Left lobe of liver (tissue), 2 donors: Measurements from ENCODE around the gene ARID3A. TPM values are rescaled to one million over a fixed set of nuclear protein-coding genes. Genes with fewer than 3 reads are reported as not detected.

Source experiments
- ATAC-seq: fragments of 200-7000 bp; cut with Tn5 transposase; one replicate; pipeline ENCODE4 v1.9.1; 2020; ENCODE audit warnings: mild to moderate bottlenecking, moderate library complexity
- DNase-seq: peaks from one replicate; pipeline ENCODE4 v3.0.0-alpha.2; 2020; ENCODE audit warnings: low spot score
- total RNA-seq: library from RNA; stranded (reverse); gene quantifications from one replicate; pipeline ENCODE4 v1.2.1, GENCODE V29; 2021
- donor health status: DM: no; HTN: no; CAD: no; lungs with moderate emphysema.
- donor health status: DM: no; HTN: yes; CAD: no.

ARID3A gene
- total RNA-seq, 1 donor from 2014 or later = 3.6 TPM

- ATAC-seq (no peak), DNase-seq (no peak)
Observed at GRCh38 chr19:907183-907853, 18.5 kb upstream of the ARID3A start.

- ATAC-seq = no peak
- no peak for DNase-seq
Observed at GRCh38 chr19:911197-912033, 14.4 kb upstream of the ARID3A start.

DNA sequence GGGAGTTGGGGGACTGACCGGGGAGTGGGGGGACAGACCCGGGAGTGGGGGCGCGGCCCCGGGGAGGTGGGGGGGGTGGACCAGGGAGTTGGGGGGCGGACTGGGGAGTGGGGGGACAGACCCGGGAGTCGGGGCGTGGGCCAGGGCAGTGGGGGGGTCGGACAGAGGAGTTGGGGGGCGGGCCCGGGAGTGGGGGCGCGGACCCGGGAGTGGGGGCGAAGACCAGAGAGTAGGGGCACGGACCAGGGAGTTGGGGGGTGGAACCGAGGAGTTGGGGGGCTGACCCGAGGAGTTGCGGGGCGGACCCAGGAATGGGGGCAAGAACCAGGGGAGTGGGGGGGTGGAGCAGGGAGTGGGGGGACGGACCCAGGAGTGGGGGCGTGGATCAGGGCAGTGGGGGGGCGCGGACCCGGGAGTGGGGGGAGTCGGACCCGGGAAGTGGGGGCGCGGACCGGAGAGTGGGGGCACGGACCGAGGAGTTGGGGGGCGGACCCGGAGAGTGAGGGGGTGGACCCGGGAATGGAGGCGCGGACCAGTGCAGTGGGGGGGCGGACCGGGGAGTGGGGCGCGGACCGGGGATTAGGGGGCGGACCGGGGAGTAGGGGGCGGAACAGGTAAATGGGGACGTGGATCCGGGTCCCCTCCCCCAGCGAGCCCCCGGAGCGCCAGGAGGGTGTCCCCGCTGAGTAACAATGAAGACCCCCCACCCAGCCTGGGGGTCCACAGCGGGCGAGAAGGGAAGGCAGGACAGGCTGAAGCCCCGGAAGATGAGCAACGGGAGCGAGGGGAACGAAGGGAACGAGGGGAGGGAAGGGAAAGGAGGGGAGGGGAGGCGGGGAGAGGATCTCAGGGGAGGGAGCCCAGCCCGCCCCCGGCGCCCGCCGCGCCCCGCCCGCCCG is 13.4 kb upstream of the ARID3A start:
- DNase-seq = no peak
- ATAC-seq = no peak

DNA sequence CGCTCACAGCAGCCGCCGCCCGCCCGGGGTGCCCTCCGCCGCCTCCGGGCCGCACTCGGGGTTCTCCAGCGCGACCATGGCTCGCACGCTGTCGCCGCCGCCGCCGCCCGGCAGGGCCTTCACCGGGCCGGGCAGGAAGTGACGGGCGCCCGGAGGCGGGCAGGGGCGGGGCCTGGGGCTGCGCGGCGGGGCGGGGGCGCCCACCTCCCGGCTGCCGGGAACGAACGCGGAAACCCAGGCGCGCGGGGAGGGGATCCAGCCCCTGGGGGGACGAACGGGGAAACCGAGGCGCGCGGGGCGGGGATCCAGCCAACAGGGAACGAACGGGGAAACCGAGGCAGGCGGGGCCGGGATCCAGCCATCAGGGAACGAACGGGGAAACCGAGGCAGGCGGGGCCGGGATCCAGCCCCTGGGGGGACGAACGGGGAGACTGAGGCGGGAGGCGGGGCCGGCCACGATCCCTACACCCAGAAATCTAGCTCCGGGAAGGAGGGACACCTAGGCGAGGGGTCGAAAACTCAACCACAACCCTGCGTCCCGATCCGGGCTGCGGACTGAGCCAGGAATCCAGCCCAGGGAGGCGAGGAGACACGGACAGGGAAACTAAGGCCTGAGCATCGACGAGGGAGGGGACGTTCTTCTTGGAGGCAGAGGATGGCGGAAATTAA is 12.6 kb upstream of the ARID3A start, which contains the start of gene R3HDM4:
TSS of gene R3HDM4 (minus strand) at position 140 of the 669 bp plus-strand sequence. CDS start at position 78, 62 bp downstream.
- ATAC-seq (peak; percentile 95), DNase-seq (peak; percentile 84)

- DNase-seq (no peak), ATAC-seq (no peak)
Observed at GRCh38 chr19:916645-917322, 9.1 kb upstream of the ARID3A start.

DNA sequence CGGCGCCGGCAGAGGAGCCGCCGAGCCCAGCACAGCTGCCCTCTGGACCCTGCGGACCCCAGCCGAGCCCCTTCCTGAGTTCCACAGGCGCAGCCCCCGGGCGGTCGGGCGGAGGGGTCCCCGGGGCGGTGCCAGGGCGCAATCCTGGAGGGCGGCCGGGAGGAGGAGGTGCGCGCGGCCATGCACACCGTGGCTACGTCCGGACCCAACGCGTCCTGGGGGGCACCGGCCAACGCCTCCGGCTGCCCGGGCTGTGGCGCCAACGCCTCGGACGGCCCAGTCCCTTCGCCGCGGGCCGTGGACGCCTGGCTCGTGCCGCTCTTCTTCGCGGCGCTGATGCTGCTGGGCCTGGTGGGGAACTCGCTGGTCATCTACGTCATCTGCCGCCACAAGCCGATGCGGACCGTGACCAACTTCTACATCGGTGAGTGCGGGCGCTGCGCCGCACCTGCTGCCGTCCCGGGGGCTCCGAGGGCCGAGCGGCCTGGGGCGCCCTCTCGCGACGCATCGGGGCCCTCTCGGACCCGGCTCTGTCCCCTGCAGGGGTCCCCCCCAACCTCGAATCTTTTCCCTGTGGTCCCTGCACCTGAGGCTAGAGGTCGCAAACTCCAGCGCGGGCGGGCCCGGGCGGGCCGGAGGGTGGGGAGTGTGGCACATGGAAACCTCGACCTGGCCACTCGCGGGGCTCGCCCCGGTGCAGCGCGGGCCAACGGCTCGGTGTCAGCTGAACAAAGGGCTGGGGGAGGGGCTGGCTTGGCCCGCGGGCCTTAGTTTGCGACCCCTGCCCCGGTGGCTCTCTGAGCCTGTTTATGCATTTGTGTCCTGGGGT is 8.3 kb upstream of the ARID3A start, which contains the start of gene KISS1R:
TSS of gene KISS1R (plus strand) at position 11 of the 829 bp plus-strand sequence. CDS start at position 181, 170 bp downstream.
- ATAC-seq (peak; percentile 16), DNase-seq (no peak)

DNA sequence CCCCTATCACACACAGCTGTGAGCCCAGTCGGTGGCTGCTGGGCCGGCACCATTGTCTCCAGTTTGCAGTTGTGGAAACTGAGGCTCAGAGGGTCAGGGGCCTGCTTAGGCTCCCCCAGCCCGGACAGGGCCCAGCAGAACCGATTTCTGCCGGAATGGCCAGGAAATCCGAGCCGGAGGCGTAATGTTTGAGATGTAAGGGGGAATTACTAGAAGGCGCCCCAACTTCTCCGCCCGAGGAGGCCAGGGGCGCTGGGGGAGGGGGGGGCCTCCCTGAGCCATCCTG is 7.7 kb upstream of the ARID3A start:
- DNase-seq (no peak), ATAC-seq (no peak)

DNA sequence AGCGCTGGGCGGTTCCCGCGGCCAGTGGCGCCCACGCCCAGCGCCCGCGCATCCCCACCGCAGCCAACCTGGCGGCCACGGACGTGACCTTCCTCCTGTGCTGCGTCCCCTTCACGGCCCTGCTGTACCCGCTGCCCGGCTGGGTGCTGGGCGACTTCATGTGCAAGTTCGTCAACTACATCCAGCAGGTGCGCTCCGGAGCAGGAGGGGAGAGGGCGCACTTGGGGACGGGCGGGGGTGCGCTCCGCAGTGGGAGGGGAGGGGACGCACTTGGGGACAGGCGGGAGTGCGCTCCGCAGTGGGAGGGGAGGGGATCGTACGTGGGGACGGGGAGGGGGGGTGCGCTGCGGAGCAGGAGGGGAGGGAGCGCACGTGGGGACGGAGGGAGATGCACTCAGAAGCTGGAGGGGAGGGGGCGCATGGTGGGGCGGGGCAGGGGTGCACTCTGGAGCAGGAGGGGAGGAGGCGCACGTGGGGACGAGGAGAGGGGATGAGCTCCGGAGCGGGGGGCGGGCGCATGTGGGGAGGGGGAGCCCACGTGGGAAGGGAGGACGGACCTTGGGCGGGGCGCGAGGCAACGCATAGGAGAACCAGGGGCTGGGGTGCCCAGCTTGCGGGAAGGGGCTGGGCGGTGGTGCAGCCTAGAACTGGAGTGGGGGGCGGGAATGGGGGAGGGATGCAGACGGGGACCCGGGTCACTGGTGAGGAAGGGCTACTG is 7.2 kb upstream of the ARID3A start:
- DNase-seq (no peak), ATAC-seq (no peak)

DNA sequence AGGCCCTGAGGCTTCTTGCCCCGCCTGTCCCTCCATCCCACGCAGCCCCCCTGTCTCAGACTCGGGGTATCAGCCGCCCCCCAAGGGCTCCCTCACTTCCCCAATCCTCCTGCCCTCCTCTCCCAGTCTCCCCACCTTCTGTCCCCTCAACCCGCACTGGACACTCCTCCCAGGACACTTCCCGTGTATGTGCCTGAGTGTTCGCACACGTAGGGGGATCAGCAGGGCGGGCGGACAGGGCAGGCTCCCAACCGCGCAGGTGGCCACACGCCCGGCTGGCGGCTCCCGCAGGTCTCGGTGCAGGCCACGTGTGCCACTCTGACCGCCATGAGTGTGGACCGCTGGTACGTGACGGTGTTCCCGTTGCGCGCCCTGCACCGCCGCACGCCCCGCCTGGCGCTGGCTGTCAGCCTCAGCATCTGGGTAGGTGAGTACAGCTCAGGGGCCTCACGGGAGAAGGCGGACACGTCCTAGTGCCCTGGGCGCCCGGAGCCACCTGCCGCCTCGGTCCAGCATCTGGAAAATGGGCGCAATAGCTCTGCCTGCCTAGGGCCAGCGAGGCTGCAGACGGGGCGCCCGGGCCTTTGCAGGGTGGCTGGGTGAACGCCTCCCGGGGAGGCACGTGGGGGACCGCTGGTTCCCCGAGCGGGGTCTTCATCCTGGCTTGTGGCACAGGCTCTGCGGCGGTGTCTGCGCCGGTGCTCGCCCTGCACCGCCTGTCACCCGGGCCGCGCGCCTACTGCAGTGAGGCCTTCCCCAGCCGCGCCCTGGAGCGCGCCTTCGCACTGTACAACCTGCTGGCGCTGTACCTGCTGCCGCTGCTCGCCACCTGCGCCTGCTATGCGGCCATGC is 6.4 kb upstream of the ARID3A start:
- DNase-seq (no peak), ATAC-seq (no peak)

DNA sequence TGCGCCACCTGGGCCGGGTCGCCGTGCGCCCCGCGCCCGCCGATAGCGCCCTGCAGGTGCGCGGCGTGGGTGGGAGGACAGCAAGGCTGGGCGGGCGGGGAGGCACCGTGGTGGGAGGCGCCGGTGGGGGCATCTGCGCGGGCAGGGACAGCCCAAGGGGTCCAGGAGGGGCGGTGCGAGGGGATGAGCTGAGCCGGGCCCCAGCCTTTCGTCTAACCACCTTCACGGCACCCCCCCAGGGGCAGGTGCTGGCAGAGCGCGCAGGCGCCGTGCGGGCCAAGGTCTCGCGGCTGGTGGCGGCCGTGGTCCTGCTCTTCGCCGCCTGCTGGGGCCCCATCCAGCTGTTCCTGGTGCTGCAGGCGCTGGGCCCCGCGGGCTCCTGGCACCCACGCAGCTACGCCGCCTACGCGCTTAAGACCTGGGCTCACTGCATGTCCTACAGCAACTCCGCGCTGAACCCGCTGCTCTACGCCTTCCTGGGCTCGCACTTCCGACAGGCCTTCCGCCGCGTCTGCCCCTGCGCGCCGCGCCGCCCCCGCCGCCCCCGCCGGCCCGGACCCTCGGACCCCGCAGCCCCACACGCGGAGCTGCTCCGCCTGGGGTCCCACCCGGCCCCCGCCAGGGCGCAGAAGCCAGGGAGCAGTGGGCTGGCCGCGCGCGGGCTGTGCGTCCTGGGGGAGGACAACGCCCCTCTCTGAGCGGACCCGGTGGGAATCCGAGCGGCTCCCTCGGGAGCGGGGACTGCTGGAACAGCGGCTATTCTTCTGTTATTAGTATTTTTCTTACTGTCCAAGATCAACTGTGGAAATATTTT is 5.6 kb upstream of the ARID3A start:
- DNase-seq (no peak), ATAC-seq (peak; percentile 2)

DNA sequence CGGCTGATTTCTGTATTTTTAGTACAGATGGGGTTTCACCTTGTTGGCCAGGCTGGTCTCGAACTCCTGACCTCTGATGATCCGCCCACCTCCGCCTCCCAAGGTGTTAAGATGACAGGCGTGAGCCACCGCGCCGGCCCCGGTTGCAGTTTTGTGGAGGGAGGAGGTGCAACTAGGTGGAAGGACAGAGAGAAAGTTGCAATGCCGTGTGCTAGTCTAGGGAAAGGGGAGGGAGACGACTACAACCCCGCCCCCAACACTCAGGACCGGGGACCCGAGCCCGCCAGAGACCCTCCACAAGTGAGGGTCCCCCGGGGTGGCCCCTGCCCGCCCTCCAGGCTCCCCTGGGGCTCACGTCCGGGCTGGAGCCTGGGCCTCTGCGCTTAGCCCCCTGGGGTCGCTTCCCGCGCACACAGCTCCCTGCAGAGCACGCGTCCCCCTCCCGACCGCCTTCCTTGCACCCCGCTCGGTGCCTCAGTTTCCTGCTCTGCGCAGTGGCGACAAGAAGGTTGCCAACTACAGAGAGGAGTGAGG is 1.2 kb upstream of the ARID3A start:
- no peak for DNase-seq
- no peak for ATAC-seq

DNA sequence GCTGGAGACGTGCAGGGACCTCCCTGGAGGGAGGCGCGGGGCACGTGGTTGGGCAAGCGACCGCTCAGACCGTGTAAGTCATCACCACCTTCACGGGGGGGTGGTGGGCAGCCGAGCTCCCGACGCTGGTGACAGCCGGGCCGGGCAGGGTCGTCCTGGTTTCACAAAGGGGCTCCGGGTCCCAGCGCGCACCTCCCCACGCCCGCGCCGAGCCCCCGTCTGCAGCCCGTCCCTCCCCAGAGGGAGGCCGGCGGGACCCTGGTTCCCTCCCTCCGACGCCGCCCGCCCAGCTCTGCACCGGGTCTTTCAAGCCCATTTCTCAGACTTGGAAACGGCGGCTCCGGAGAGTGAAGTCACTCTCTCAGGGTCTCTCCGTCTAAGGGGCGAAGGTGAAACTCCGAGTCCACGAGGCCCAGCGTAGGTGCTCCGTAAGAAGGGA is 729 bp upstream of the ARID3A start:
- ATAC-seq = peak; percentile 61
- DNase-seq = no peak

GRCh38 chr19:926323-926588 is 421 bp downstream of the ARID3A start:
- no peak for DNase-seq
- no peak for ATAC-seq

GRCh38 chr19:926589-927350 is 935 bp downstream of the ARID3A start:
- ATAC-seq = peak; percentile 53
- peak; percentile 83 for DNase-seq

DNA sequence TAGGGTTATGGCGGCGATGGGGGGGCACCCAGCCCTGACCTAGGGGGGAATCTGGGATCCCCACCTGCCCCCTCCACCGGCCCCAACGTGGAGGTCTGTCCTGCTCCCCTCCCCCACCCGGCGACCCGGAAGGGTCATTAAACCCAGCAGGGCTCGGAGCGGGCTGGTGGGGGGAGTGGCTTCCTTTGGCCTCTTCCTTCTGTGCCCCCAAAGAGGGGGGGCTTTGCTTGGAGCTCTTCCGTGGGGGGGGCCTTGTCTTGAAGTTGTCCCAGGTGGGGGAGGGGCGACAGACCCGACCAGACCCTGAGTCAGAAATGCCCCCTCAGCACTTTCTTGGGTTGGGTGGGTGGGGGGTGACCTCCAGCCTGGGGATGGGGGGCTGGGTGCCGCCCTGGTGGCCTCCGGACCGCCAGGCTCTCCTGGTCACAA is 1.5 kb downstream of the ARID3A start:
- ATAC-seq (no peak), DNase-seq (no peak)
